AG10803 (cell line): Measurements from ENCODE around the gene DOCK8.

Experiments used
- DNase-seq: peaks from one replicate; pipeline ENCODE4 v3.0.0; 2010; ENCODE audit warnings: low read depth
- H3K4me3 ChIP-seq: 2 replicates; pipeline ENCODE4 v1.5.1; 2011; ENCODE audit warnings: mild to moderate bottlenecking, low read length, control low read depth
- CTCF ChIP-seq: conservative IDR thresholded peaks from 2 replicates; pipeline ENCODE4 v1.5.1; 2011; ENCODE audit warnings: mild to moderate bottlenecking, low read length, control low read depth, inconsistent platforms

DOCK8 gene

GRCh38 chr9:488448-488847 is 273.8 kb downstream of the DOCK8 start:
- TF ChIP-seq CTCF, result no peak
- H3K4me3 ChIP-seq, result no peak overlapping the region
- DNase-seq, result no peak

- no peak overlapping the region for H3K4me3 ChIP-seq
- TF ChIP-seq CTCF, result no peak
Observed at GRCh38 chr9:489198-490197, 274.8 kb downstream of the DOCK8 start.

GRCh38 chr9:494764-495163 is 280.1 kb downstream of the DOCK8 start:
- no peak overlapping the region for H3K4me3 ChIP-seq
- no peak for TF ChIP-seq CTCF
- no peak for DNase-seq

More at GRCh38 chr9:489198-490197, 274.8 kb downstream of the DOCK8 start:
- no peak for DNase-seq

GRCh38 chr9:495739-496138 is 281.1 kb downstream of the DOCK8 start:
- TF ChIP-seq CTCF, result no peak
- no peak overlapping the region for H3K4me3 ChIP-seq
- DNase-seq, result no peak

GRCh38 chr9:503326-503725 is 288.7 kb downstream of the DOCK8 start:
- no peak for TF ChIP-seq CTCF
- DNase-seq, result no peak
- H3K4me3 ChIP-seq, result no peak overlapping the region

GRCh38 chr9:503881-504852 is 289.5 kb downstream of the DOCK8 start, which contains the start of gene KANK1:
Gene KANK1 (plus strand): TSS chr9:504695.
- 0 out of 2 replicates have a peak, but pooled peaks have one; percentile 5 for TF ChIP-seq CTCF
- peak; percentile 19 for DNase-seq
- peak within 1 kb of the TSS; percentile 39 for H3K4me3 ChIP-seq
